Endothelial cell of umbilical vein (primary cell): ENCODE results near the gene ADAMTS12. TPM values are rescaled to one million over a fixed set of nuclear protein-coding genes. Genes with fewer than 3 reads are reported as not detected.

Experiments used
- BruUV-seq: library from RNA; stranded (reverse); fragments of 400-500 nt; replicated peaks from 2 replicates; lab custom pipeline; 2021; lab: Mats Ljungman, UMichigan
- CTCF ChIA-PET: fragments of 300-600, 350-600 bp; sonication (Branson Sonifier 250); formaldehyde crosslinking; loops from one replicate; lab custom pipeline; 2021; ENCODE audit warnings: antibody characterized with exemption, inconsistent platforms; lab: Charles Lee
- POLR2A ChIA-PET: fragments of 300-600, 350-600 bp; sonication (Branson Sonifier 250); formaldehyde crosslinking; loops from one replicate; lab custom pipeline; 2021; ENCODE audit warnings: antibody characterized with exemption, inconsistent platforms; lab: Charles Lee
- DNase-seq: peaks from one replicate; pipeline ENCODE4 v3.0.0-alpha.2; 2011; ENCODE audit warnings: low read depth, low spot score
- FAIRE-seq: peaks from 2 replicates; lab custom pipeline; 2011; peaks lifted over from hg19 to GRCh38; lab: Jason Lieb, UNC
- H2AFZ ChIP-seq: 2 replicates; pipeline ENCODE4 v1.6.0; 2012; ENCODE audit warnings: low read depth, low read length, control low read depth, inconsistent platforms
- H3K27ac ChIP-seq: 2 replicates; pipeline ENCODE4 v1.5.1; 2011; ENCODE audit warnings: low read depth, mild to moderate bottlenecking, control low read depth, low read length, moderate library complexity; ENCODE audit not compliant: insufficient read depth
- H3K27me3 ChIP-seq, 2 experiments: 2 replicates each; pipeline versions ENCODE4 v1.6.0 to v1.6.1; 2011; ENCODE audit warnings: low read length in 2 of 2, mixed read lengths in 1 of 2; ENCODE audit not compliant: control insufficient read depth in 2 of 2, insufficient read depth in 2 of 2
- H3K36me3 ChIP-seq, 2 experiments: 2 replicates in 1 of 2; 3 replicates in 1 of 2; pipeline ENCODE4 v1.5.1; 2011; ENCODE audit warnings: low read length in 2 of 2, mild to moderate bottlenecking in 1 of 2, moderate library complexity in 1 of 2; ENCODE audit not compliant: control insufficient read depth in 2 of 2, insufficient read depth in 2 of 2; ENCODE audit errors: extremely low read depth in 1 of 2
- H3K4me1 ChIP-seq: 3 replicates; pipeline ENCODE4 v1.5.1; 2011; ENCODE audit warnings: mild to moderate bottlenecking, low read length; ENCODE audit not compliant: control insufficient read depth, insufficient read depth; ENCODE audit errors: extremely low read depth
- H3K4me2 ChIP-seq: 2 replicates; pipeline ENCODE4 v1.6.1; 2011; ENCODE audit warnings: low read length, control low read depth, mixed read lengths; ENCODE audit not compliant: insufficient read depth
- H3K4me3 ChIP-seq, 3 experiments: fragments of 200-600 bp in 1 of 3; sonication (generic), shearing (Covaris generic) in 1 of 3; replicated peaks in 1 of 3; 2 replicates each; pipeline ENCODE4 v1.5.1; 2011 to 2016; ENCODE audit warnings: control low read depth in 3 of 3, low read length in 3 of 3, mild to moderate bottlenecking in 2 of 3, inconsistent platforms in 1 of 3, low read depth in 1 of 3, moderate library complexity in 1 of 3; ENCODE audit not compliant: insufficient read depth in 1 of 3
- H3K79me2 ChIP-seq: 2 replicates; pipeline ENCODE4 v1.6.0; 2012; ENCODE audit warnings: low read length, inconsistent platforms; ENCODE audit not compliant: control insufficient read depth, insufficient read depth
- H3K9ac ChIP-seq: replicated peaks from 2 replicates; pipeline ENCODE3; 2011; ENCODE audit warnings: low read length, control low read depth; ENCODE audit not compliant: insufficient read depth; ENCODE audit errors: extremely low read depth
- H3K9me1 ChIP-seq: replicated peaks from 3 replicates; pipeline ENCODE4 v1.6.0; 2011; ENCODE audit warnings: mild to moderate bottlenecking, low read length; ENCODE audit not compliant: control insufficient read depth, insufficient read depth; ENCODE audit errors: extremely low read depth
- H3K9me3 ChIP-seq: replicated peaks from 2 replicates; pipeline ENCODE4 v1.5.1; 2012; ENCODE audit warnings: low read length, inconsistent platforms; ENCODE audit not compliant: control insufficient read depth, insufficient read depth
- H4K20me1 ChIP-seq: replicated peaks from 2 replicates; pipeline ENCODE3; 2011; ENCODE audit warnings: mild to moderate bottlenecking, low read length; ENCODE audit not compliant: control insufficient read depth, insufficient read depth; ENCODE audit errors: extremely low read depth
- CTCF ChIP-seq, 2 donors: IDR thresholded peaks; 1 replicate in 1 of 2; 2 replicates in 1 of 2; pipeline ENCODE4 v1.5.1; 2011; ENCODE audit warnings: low read length in 2 of 2, mild to moderate bottlenecking in 2 of 2, moderate library complexity in 2 of 2, control low read depth in 1 of 2, inconsistent platforms in 1 of 2, low read depth in 1 of 2; ENCODE audit not compliant: insufficient read depth in 1 of 2; ENCODE audit errors: extremely low read depth in 1 of 2
- EZH2 ChIP-seq: IDR thresholded peaks from 2 replicates; pipeline ENCODE4 v1.6.1; 2012; ENCODE audit warnings: borderline replicate concordance, low read depth, mild to moderate bottlenecking, moderate library complexity, low read length, inconsistent platforms; ENCODE audit not compliant: severe bottlenecking
- FOS ChIP-seq: IDR thresholded peaks from 2 replicates; pipeline ENCODE4 v1.6.1; 2011; ENCODE audit warnings: mild to moderate bottlenecking, low read length, moderate library complexity, borderline replicate concordance; ENCODE audit not compliant: insufficient read depth
- GATA2 ChIP-seq: IDR thresholded peaks from 2 replicates; pipeline ENCODE4 v1.7.0; 2011; ENCODE audit warnings: low read depth, mild to moderate bottlenecking, moderate library complexity, mixed read lengths, low read length; ENCODE audit not compliant: insufficient read length, insufficient read depth
- JUN ChIP-seq: IDR thresholded peaks from 2 replicates; pipeline ENCODE4 v1.6.1; 2011; ENCODE audit warnings: borderline replicate concordance, low read depth; ENCODE audit not compliant: insufficient read length, insufficient read depth
- MAX ChIP-seq: IDR thresholded peaks from 2 replicates; pipeline ENCODE4 v1.6.1; 2011; ENCODE audit not compliant: insufficient read depth, insufficient read length
- MYC ChIP-seq: IDR thresholded peaks from one replicate; pipeline ENCODE4 v1.6.1; 2011; ENCODE audit warnings: mild to moderate bottlenecking, low read depth, low read length
- POLR2A ChIP-seq: IDR thresholded peaks from 2 replicates; pipeline ENCODE4 v1.6.1; 2012; ENCODE audit warnings: low read depth, mild to moderate bottlenecking, control low read depth, low read length
- POLR2AphosphoS5 ChIP-seq: IDR thresholded peaks from 2 replicates; pipeline ENCODE4 v1.6.1; 2012; ENCODE audit warnings: low read depth, mild to moderate bottlenecking, control low read depth, low read length, moderate library complexity; ENCODE audit not compliant: insufficient read depth
- dilution Hi-C: fragments of 300-500 bp; cut with MboI; formaldehyde crosslinking; loops from one replicate; pipeline ENCODE4 v1.15.0; 2019; ENCODE audit warnings: low sequenced_read_pairs; ENCODE audit not compliant: extremely low pct_ligation_motif_present
- intact Hi-C: fragments of 100-400 bp; cut with micrococcal nuclease; formaldehyde crosslinking; loops from one replicate; pipeline ENCODE4 v1.10.0; 2022
- polyA plus RNA-seq, 4 experiments: library from polyadenylated mRNA; depleted of rRNA in 3 of 4; stranded (reverse) in 3 of 4; unstranded in 1 of 4; fragments of >200 nt; gene quantifications; 2 replicates each; pipeline versions ENCODE4 v1.2.1 to v1.2.3, GENCODE V29; 2011 to 2012; ENCODE audit warnings: missing spikeins in 1 of 4
- total RNA-seq: library from RNA; stranded (reverse); gene quantifications from 2 replicates; pipeline ENCODE4 v1.2.3, GENCODE V29; 2021

Gene ADAMTS12
- total and polyA plus RNA-seq, 2 donors (not counting 3 experiments of a cell fraction or from before 2014, with no cell fraction given): 0.88 TPM; not detected in 1

- no peaks in the 10 kb centered on the region for H4K20me1 ChIP-seq
- intact Hi-C loops: no loop called here
- no peaks in the 10 kb centered on the region for H3K36me3 ChIP-seq
- no peak overlapping the region for H2AFZ ChIP-seq
- no peak overlapping the region for H3K4me2 ChIP-seq
- H3K9me1 ChIP-seq: no peaks in the 10 kb centered on the region
- H3K27me3 ChIP-seq: no peaks in the 10 kb centered on the region
- dilution Hi-C loops: no loop called here
- H3K4me3 ChIP-seq: no peak overlapping the region
- no peak overlapping the region for H3K27ac ChIP-seq
- no peak for DNase-seq
- H3K4me1 ChIP-seq: no peaks in the 10 kb centered on the region
- H3K79me2 ChIP-seq: no peaks in the 10 kb centered on the region
- no TSS peak for BruUV-seq
- FAIRE-seq: no peak
- ChIA-PET CTCF (no interaction called here), POLR2A (no interaction called here)
- H3K9ac ChIP-seq: no peak overlapping the region
- TF ChIP-seq GATA2: no peak
- no peak for TF ChIP-seq MYC
- TF ChIP-seq JUN: no peak
- no peak for TF ChIP-seq FOS
- TF ChIP-seq MAX: no peak
- no peak for TF ChIP-seq EZH2
- no peak for TF ChIP-seq CTCF (IDR thresholded peaks at IDR 0.05; ENCODE audit: extremely low read depth in 1 of 2, insufficient read depth in 1 of 2, low read depth in 1 of 2, low read length in 2 of 2)
- TF ChIP-seq POLR2A: no peak
- no peak for TF ChIP-seq POLR2AphosphoS5
- no peaks in the 10 kb centered on the region for H3K9me3 ChIP-seq
Observed at GRCh38 chr5:33629999-33630398, 261.8 kb downstream of the ADAMTS12 start.
